ENCODE measurements around the gene CGREF1.

- TF ChIP-seq CTCF (IDR thresholded peaks at IDR 0.05): no peak
- no peak for TF ChIP-seq POLR2A (IDR thresholded peaks at IDR 0.05)
These were observed 868 bp downstream of the CGREF1 start for GRCh38 chr2:27117995-27118524.
